SK-N-SH (cell line): ENCODE measurements around the gene DGKD. TPM values are rescaled to one million over a fixed set of nuclear protein-coding genes. Genes with fewer than 3 reads are reported as not detected.

Experiments
- CTCF ChIA-PET: fragments of 300-600, 350-600 bp; formaldehyde crosslinking; extraction: SDS; loops from one replicate; lab custom pipeline; 2021; lab: Yijun Ruan, JAX
- POLR2A ChIA-PET: fragments of 350-600 bp; sonication (Branson Sonifier 250); formaldehyde crosslinking; extraction: SDS; loops from one replicate; lab custom pipeline; 2020; ENCODE audit warnings: antibody characterized with exemption, inconsistent platforms; lab: Yijun Ruan, JAX
- DNase-seq: peaks from one replicate; pipeline ENCODE4 v3.0.0; 2012
- H2AFZ ChIP-seq: fragments of 200-600 bp; sonication (generic); 2 replicates; pipeline ENCODE4 v1.8.1; 2016; ENCODE audit warnings: antibody characterized with exemption, mild to moderate bottlenecking, low read depth
- H3F3A ChIP-seq: fragments of 200-600 bp; sonication (generic); replicated peaks from 2 replicates; pipeline ENCODE3; 2016; ENCODE audit warnings: antibody characterized with exemption, mild to moderate bottlenecking; ENCODE audit not compliant: insufficient read depth
- H3K27ac ChIP-seq, 2 experiments: fragments of 200-500 bp in 1 of 2; fragments of 200-600 bp in 1 of 2; sonication (Bioruptor generic) in 1 of 2; sonication (generic), shearing (Covaris generic) in 1 of 2; 2 replicates each; pipeline versions ENCODE4 v1.5.1 to v1.6.1; 2014 to 2016; ENCODE audit warnings: low read depth in 2 of 2, inconsistent platforms in 1 of 2, low read length in 1 of 2, mild to moderate bottlenecking in 1 of 2, mixed read lengths in 1 of 2
- H3K27me3 ChIP-seq: fragments of 200-600 bp; sonication (generic), shearing (Covaris generic); 2 replicates; pipeline ENCODE4 v1.6.1; 2016; ENCODE audit warnings: mixed run types; ENCODE audit not compliant: insufficient read depth
- H3K36me3 ChIP-seq, 2 experiments: fragments of 200-500 bp in 1 of 2; fragments of 200-600 bp in 1 of 2; sonication (Bioruptor generic) in 1 of 2; sonication (generic) in 1 of 2; replicated peaks in 1 of 2; 2 replicates each; pipeline versions ENCODE3 to v1.5.1; 2014 to 2016; ENCODE audit warnings: low read length in 1 of 2, mild to moderate bottlenecking in 1 of 2; ENCODE audit not compliant: insufficient read depth in 2 of 2, control insufficient read depth in 1 of 2
- H3K4me1 ChIP-seq, 2 experiments: fragments of 200-500 bp in 1 of 2; fragments of 200-600 bp in 1 of 2; sonication (Bioruptor generic) in 1 of 2; sonication (generic), shearing (Covaris generic) in 1 of 2; 2 replicates each; pipeline versions ENCODE4 v1.5.1 to v1.6.1; 2014 to 2016; ENCODE audit warnings: low read depth in 1 of 2, low read length in 1 of 2, mixed run types in 1 of 2; ENCODE audit not compliant: insufficient read depth in 2 of 2, control insufficient read depth in 1 of 2
- H3K4me2 ChIP-seq: fragments of 200-600 bp; sonication (generic), shearing (Covaris generic); 2 replicates; pipeline ENCODE4 v1.6.1; 2017; ENCODE audit warnings: mixed run types
- H3K4me3 ChIP-seq, 2 experiments: fragments of 200-500 bp in 1 of 2; fragments of 200-600 bp in 1 of 2; sonication (Bioruptor generic) in 1 of 2; sonication (generic), shearing (Covaris generic) in 1 of 2; 2 replicates each; pipeline versions ENCODE4 v1.5.1 to v1.8.1; 2014 to 2016; ENCODE audit warnings: low read depth in 2 of 2, inconsistent platforms in 1 of 2, low read length in 1 of 2, mild to moderate bottlenecking in 1 of 2, mixed read lengths in 1 of 2, moderate library complexity in 1 of 2
- H3K79me2 ChIP-seq: fragments of 200-600 bp; sonication (generic); 2 replicates; pipeline ENCODE4 v1.8.1; 2017; ENCODE audit warnings: mild to moderate bottlenecking; ENCODE audit not compliant: insufficient read depth
- H3K9ac ChIP-seq: fragments of 200-600 bp; sonication (generic); 2 replicates; pipeline ENCODE4 v1.6.1; 2017; ENCODE audit warnings: mixed run types
- H3K9me2 ChIP-seq: fragments of 200-600 bp; sonication (generic); 2 replicates; pipeline ENCODE4 v1.6.1; 2017; ENCODE audit warnings: mixed run types
- H3K9me3 ChIP-seq: fragments of 200-600 bp; sonication (generic); 2 replicates; pipeline ENCODE4 v1.6.1; 2017; ENCODE audit warnings: mixed run types, mild to moderate bottlenecking, moderate library complexity
- H4K20me1 ChIP-seq: fragments of 200-600 bp; sonication (generic); 2 replicates; pipeline ENCODE4 v1.6.1; 2017; ENCODE audit warnings: mild to moderate bottlenecking, mixed run types; ENCODE audit not compliant: insufficient read depth
- CTCF ChIP-seq: fragments of 200-600 bp; sonication (generic); IDR thresholded peaks from 2 replicates; pipeline ENCODE4 v1.6.1; 2017; ENCODE audit warnings: antibody characterized with exemption, mild to moderate bottlenecking, moderate library complexity
- EP300 ChIP-seq, 2 experiments: IDR thresholded peaks; 2 replicates each; pipeline versions ENCODE4 v1.4.0 to v1.6.1; 2012; ENCODE audit warnings: borderline replicate concordance in 1 of 2, low read depth in 1 of 2, low read length in 1 of 2
- EZH2phosphoT487 ChIP-seq: fragments of 200-600 bp; sonication (generic); IDR thresholded peaks from 2 replicates; pipeline ENCODE4 v1.6.1; 2017; ENCODE audit warnings: low read depth, mixed run types, mild to moderate bottlenecking, antibody characterized with exemption, moderate library complexity, borderline replicate concordance
- FOSL2 ChIP-seq: IDR thresholded peaks from 2 replicates; pipeline ENCODE4 v1.4.0; 2012; ENCODE audit warnings: low read depth, mild to moderate bottlenecking, moderate library complexity, borderline replicate concordance
- FOXJ3 ChIP-seq: sonication (generic); formaldehyde crosslinking; IDR thresholded peaks from 2 replicates; pipeline ENCODE4 v1.5.1; 2020; ENCODE audit warnings: mild to moderate bottlenecking, missing genetic modification reagents
- FOXM1 ChIP-seq: IDR thresholded peaks from 2 replicates; pipeline ENCODE4 v1.4.0; 2012; ENCODE audit warnings: low read depth, mild to moderate bottlenecking
- GABPA ChIP-seq: IDR thresholded peaks from 2 replicates; pipeline ENCODE4 v1.4.0; 2012; ENCODE audit warnings: low read depth, mild to moderate bottlenecking
- JUND ChIP-seq: IDR thresholded peaks from 2 replicates; pipeline ENCODE4 v1.4.0; 2012
- MAX ChIP-seq: IDR thresholded peaks from 2 replicates; pipeline ENCODE4 v1.4.0; 2012; ENCODE audit warnings: low read depth
- MEF2A ChIP-seq: IDR thresholded peaks from 2 replicates; pipeline ENCODE4 v1.4.0; 2012; ENCODE audit warnings: low read depth, borderline replicate concordance
- NRF1 ChIP-seq: IDR thresholded peaks from 2 replicates; pipeline ENCODE4 v1.6.1; 2012; ENCODE audit warnings: low read depth, mild to moderate bottlenecking, low read length
- POLR2AphosphoS5 ChIP-seq: IDR thresholded peaks from 2 replicates; pipeline ENCODE4 v1.6.1; 2012; ENCODE audit warnings: low read depth, low read length
- RFX5 ChIP-seq: IDR thresholded peaks from 2 replicates; pipeline ENCODE4 v1.6.1; 2012; ENCODE audit warnings: mild to moderate bottlenecking, improper control_type of control experiment, low read length
- RXRA ChIP-seq: IDR thresholded peaks from 2 replicates; pipeline ENCODE4 v1.4.0; 2012; ENCODE audit warnings: low read depth, mild to moderate bottlenecking, borderline replicate concordance
- SMC3 ChIP-seq: IDR thresholded peaks from 2 replicates; pipeline ENCODE4 v1.6.1; 2012; ENCODE audit warnings: low read depth, low read length, improper control_type of control experiment
- TAF1 ChIP-seq: IDR thresholded peaks from 2 replicates; pipeline ENCODE4 v1.6.1; 2012; ENCODE audit warnings: low read depth, mild to moderate bottlenecking, low read length, moderate library complexity, borderline replicate concordance
- TCF12 ChIP-seq: IDR thresholded peaks from 2 replicates; pipeline ENCODE4 v1.4.0; 2012
- USF1 ChIP-seq: IDR thresholded peaks from 2 replicates; pipeline ENCODE4 v1.4.0; 2012; ENCODE audit warnings: low read depth, borderline replicate concordance
- USF2 ChIP-seq: fragments of 150-350 bp; IDR thresholded peaks from 2 replicates; pipeline ENCODE4 v1.6.1; 2017; ENCODE audit warnings: antibody characterized with exemption, low read length, low read depth, borderline replicate concordance
- WGBS: methylation state at CpG from one replicate; pipeline ENCODE4 v1.1.6; 2017; ENCODE audit warnings: low lambda C conversion rate; 5-methylcytosine and 5-hydroxymethylcytosine counted together
- polyA plus RNA-seq, 3 experiments: library from polyadenylated mRNA; depleted of rRNA; stranded (reverse); fragments of >200 nt; gene quantifications; 2 replicates each; pipeline ENCODE4 v1.2.3, GENCODE V29; 2012

The DGKD gene
- polyA plus RNA-seq, 1 of the 3 experiments (the other 2 are of a cell fraction) = 21.7 TPM

GRCh38 chr2:233319256-233319655, 35.0 kb upstream of the DGKD start:
- TF ChIP-seq TCF12 = no peak
- TF ChIP-seq POLR2AphosphoS5 = no peak
- no peak for TF ChIP-seq RXRA
- TF ChIP-seq MEF2A = no peak
- TF ChIP-seq EP300 (IDR thresholded peaks at IDR 0.05; ENCODE audit: borderline replicate concordance in 1 of 2, low read depth in 1 of 2, low read length in 1 of 2) = no peak
- TF ChIP-seq RFX5 = no peak
- no peak for TF ChIP-seq MAX
- no peak for TF ChIP-seq EZH2phosphoT487
- no peak for TF ChIP-seq FOXJ3 (CRISPR knock-in tag)
- TF ChIP-seq CTCF = no peak
- Histone ChIP-seq H3K79me2 (no peaks in the 10 kb centered on the region), H3K4me2 (no peak overlapping the region), H2AFZ (no peak overlapping the region), H3K9ac (no peak overlapping the region), H3K4me1 (peaks cover 0 to 5% of the 10 kb centered on the region in 2 experiments; a peak in 1 of 4 replicates), H3K9me3 (no peaks in the 10 kb centered on the region), H3K9me2 (no peaks in the 10 kb centered on the region), H3K36me3 (no peaks in the 10 kb centered on the region), H3K27ac (no peak overlapping the region), H3K27me3 (no peaks in the 10 kb centered on the region), H3F3A (no peaks in the 10 kb centered on the region), H4K20me1 (no peaks in the 10 kb centered on the region), H3K4me3 (no peak overlapping the region)
- ChIA-PET CTCF (no interaction called here), POLR2A (no interaction called here)
- WGBS = 71% methylated on average over 5 of the region's 5 CpGs
- DNase-seq = no peak

GRCh38 chr2:233320470-233320869, 33.8 kb upstream of the DGKD start:
- no peaks in the 10 kb centered on the region for H3K79me2 ChIP-seq
- 89% methylated on average over 10 of the region's 17 CpGs for WGBS
- H3K4me3 ChIP-seq = no peak overlapping the region
- POLR2A ChIA-PET = no interaction called here
- H3K9ac ChIP-seq = no peak overlapping the region
- no peak for TF ChIP-seq EZH2phosphoT487
- TF ChIP-seq NRF1 = no peak
- TF ChIP-seq USF1 = no peak
- no peak for TF ChIP-seq JUND
- no peak for TF ChIP-seq FOSL2
- TF ChIP-seq USF2 = no peak
- TF ChIP-seq GABPA = no peak
- TF ChIP-seq FOXM1 = no peak
- no peak for TF ChIP-seq SMC3
- TF ChIP-seq TAF1 = no peak
- no peaks in the 10 kb centered on the region for H3K9me2 ChIP-seq
- CTCF ChIA-PET = no interaction called here
- no peaks in the 10 kb centered on the region for H4K20me1 ChIP-seq
- H3K36me3 ChIP-seq = no peaks in the 10 kb centered on the region
- H3K4me1 ChIP-seq = peaks cover 0 to 5% of the 10 kb centered on the region in 2 experiments; a peak in 1 of 4 replicates
- H2AFZ ChIP-seq = no peak overlapping the region
- DNase-seq = no peak
- H3K4me2 ChIP-seq = no peak overlapping the region
- no peaks in the 10 kb centered on the region for H3K27me3 ChIP-seq
- H3K9me3 ChIP-seq = no peaks in the 10 kb centered on the region
- H3K27ac ChIP-seq = no peak overlapping the region
- H3F3A ChIP-seq = no peaks in the 10 kb centered on the region
